Right lobe of liver (tissue), 6 donors: ENCODE data around the gene DHRS3. TPM values are rescaled to one million over a fixed set of nuclear protein-coding genes. Genes with fewer than 3 reads are reported as not detected.

Experiments
- ATAC-seq, 4 donors: fragments of 200-7000 bp; cut with Tn5 transposase; one replicate each; pipeline ENCODE4 v1.9.1; 2020; ENCODE audit warnings: mild to moderate bottlenecking in 4 of 4, moderate library complexity in 4 of 4
- DNase-seq, 3 donors: peaks; one replicate each; pipeline ENCODE4 v3.0.0-alpha.2; 2020
- H3K27ac ChIP-seq, 3 donors: fragments of 200-600 bp; one replicate each; pipeline ENCODE4 v1.8.0; 2022
- H3K27me3 ChIP-seq, 2 donors: fragments of 200-600 bp; one replicate each; pipeline ENCODE4 v1.8.0; 2022
- H3K36me3 ChIP-seq, 4 donors: fragments of 200-600 bp; sonication (generic) in 1 of 4; one replicate each; pipeline versions ENCODE4 v1.5.1 to v1.8.0; 2017 to 2022; ENCODE audit warnings: control low read depth in 1 of 4
- H3K4me1 ChIP-seq, 4 donors: fragments of 200-600 bp; sonication (generic) in 1 of 4; one replicate each; pipeline versions ENCODE4 v1.5.1 to v1.8.0; 2017 to 2022; ENCODE audit warnings: control low read depth in 1 of 4
- H3K4me3 ChIP-seq, 3 donors: fragments of 200-600 bp; one replicate each; pipeline ENCODE4 v1.8.0; 2022
- H3K9me3 ChIP-seq, 4 donors: fragments of 200-600 bp; sonication (generic) in 1 of 4; one replicate each; pipeline versions ENCODE4 v1.5.1 to v1.8.0; 2017 to 2022; ENCODE audit warnings: control low read depth in 1 of 4
- POLR2A ChIP-seq: fragments of 450-650 bp; IDR thresholded peaks from one replicate; pipeline ENCODE4 v1.6.1; 2017; ENCODE audit warnings: antibody characterized with exemption, mild to moderate bottlenecking
- WGBS: methylation state at CpG from one replicate; pipeline ENCODE4 v1.1.6; 2018; ENCODE audit warnings: low coverage, low lambda C conversion rate; ENCODE audit not compliant: insufficient coverage; ENCODE audit errors: missing lambda C conversion rate; 5-methylcytosine and 5-hydroxymethylcytosine counted together
- intact Hi-C, 2 donors: fragments of 100-400 bp; cut with DNase I; formaldehyde crosslinking; loops; one replicate each; pipeline versions ENCODE4 v1.11.2 to v1.14.1; 2022
- microRNA-seq, 2 donors: library from miRNA; unstranded; fragments of <30 nt; microRNA quantifications; one replicate each; pipeline ENCODE4, GENCODE V29; 2019 to 2020
- small RNA-seq, 2 experiments: library from RNA; depleted of rRNA; stranded (forward); fragments of <200 nt; gene quantifications; one replicate each; pipeline ENCODE3, GENCODE V24; 2016
- total RNA-seq, 6 experiments: library from RNA; depleted of rRNA in 2 of 6; stranded (reverse); fragments of >200 nt in 2 of 6; fragmentation: NEBNext Ultra II Directional in 3 of 6; extraction: Animal tissue kit (Norgen Biotek cat#: 25700) in 3 of 6; gene quantifications; one replicate each; pipeline versions ENCODE4 v1.1.0 to v1.2.4, GENCODE V29; 2016 to 2023
- TF ChIP-seq, protein P1 (sequence below), 4 donors: fragments of 200-600 bp in 3 of 4; fragments of 450-650 bp in 1 of 4; IDR thresholded peaks; one replicate each; pipeline versions ENCODE4 v1.5.1 to v1.8.0; 2016 to 2022; ENCODE audit warnings: antibody characterized with exemption in 4 of 4, mild to moderate bottlenecking in 2 of 4
- donor health status: DM: no; HTN: yes; CAD: no.
- donor health status: DM: no; HTN: no; CAD: no.
- donor health status: DM: no; HTN: no; CAD: no.
- donor health status: DM: no; HTN: yes; CAD: no.
- donor health status: DM: no; HTN: yes; CAD: no.

The DHRS3 gene
- total RNA-seq, 6 experiments from 2014 or later, result 132 to 252 (median 172) TPM

DNA sequence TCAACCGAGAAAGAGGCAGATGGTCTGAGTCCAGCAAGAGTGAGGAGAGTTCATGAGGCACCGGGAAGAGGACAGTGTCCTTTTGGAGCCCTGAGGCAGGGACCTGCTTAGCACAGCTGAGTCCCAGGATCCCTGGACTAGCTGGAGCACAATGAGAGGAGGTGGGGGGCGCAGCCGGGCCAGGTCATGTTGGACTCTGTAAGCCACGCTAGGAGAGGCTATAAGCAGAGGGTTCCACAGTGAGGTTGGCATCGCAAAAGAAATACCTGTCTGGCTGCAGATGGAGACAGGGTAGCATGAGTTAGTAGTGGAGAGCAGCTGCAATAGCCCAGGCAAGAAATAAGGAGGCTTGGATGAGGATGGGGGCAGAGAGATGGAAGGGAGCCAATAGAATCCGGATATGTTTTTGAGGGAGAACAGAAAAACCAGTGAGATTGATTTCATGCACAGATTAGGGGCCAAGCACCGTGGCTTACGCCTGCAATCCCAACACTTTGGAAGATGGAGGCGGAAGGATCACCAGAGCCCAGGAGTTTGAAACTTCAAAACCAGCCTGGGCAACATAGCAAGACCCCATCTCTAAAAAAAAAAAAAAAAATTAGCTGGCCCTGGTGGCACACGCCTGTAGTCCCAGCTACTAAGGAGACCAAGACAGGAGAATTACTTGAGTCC lies 98.2 kb downstream of the DHRS3 start:
- Histone ChIP-seq H3K27me3 (no peaks in the 10 kb centered on the region), H3K27ac (no peak overlapping the region), H3K36me3 (no peaks in the 10 kb centered on the region), H3K9me3 (no peaks in the 10 kb centered on the region), H3K4me3 (no peak overlapping the region), H3K4me1 (peaks cover 0 to 19% (median 6%) of the 10 kb centered on the region in 4 donors)
- intact Hi-C loops, result loop anchor here (10.0 kb wide), 1 partner anchor 65 kb away; no protein-coding TSS in a partner anchor
- DNase-seq (no peak), ATAC-seq (peak in 1 of 4 donors; percentile 23)
- no peak for TF ChIP-seq POLR2A
- TF ChIP-seq, protein P1, sequence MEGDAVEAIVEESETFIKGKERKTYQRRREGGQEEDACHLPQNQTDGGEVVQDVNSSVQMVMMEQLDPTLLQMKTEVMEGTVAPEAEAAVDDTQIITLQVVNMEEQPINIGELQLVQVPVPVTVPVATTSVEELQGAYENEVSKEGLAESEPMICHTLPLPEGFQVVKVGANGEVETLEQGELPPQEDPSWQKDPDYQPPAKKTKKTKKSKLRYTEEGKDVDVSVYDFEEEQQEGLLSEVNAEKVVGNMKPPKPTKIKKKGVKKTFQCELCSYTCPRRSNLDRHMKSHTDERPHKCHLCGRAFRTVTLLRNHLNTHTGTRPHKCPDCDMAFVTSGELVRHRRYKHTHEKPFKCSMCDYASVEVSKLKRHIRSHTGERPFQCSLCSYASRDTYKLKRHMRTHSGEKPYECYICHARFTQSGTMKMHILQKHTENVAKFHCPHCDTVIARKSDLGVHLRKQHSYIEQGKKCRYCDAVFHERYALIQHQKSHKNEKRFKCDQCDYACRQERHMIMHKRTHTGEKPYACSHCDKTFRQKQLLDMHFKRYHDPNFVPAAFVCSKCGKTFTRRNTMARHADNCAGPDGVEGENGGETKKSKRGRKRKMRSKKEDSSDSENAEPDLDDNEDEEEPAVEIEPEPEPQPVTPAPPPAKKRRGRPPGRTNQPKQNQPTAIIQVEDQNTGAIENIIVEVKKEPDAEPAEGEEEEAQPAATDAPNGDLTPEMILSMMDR (IDR thresholded peaks at IDR 0.05), result no peak
- WGBS, result 91% methylated on average over 10 of the region's 11 CpGs

DNA sequence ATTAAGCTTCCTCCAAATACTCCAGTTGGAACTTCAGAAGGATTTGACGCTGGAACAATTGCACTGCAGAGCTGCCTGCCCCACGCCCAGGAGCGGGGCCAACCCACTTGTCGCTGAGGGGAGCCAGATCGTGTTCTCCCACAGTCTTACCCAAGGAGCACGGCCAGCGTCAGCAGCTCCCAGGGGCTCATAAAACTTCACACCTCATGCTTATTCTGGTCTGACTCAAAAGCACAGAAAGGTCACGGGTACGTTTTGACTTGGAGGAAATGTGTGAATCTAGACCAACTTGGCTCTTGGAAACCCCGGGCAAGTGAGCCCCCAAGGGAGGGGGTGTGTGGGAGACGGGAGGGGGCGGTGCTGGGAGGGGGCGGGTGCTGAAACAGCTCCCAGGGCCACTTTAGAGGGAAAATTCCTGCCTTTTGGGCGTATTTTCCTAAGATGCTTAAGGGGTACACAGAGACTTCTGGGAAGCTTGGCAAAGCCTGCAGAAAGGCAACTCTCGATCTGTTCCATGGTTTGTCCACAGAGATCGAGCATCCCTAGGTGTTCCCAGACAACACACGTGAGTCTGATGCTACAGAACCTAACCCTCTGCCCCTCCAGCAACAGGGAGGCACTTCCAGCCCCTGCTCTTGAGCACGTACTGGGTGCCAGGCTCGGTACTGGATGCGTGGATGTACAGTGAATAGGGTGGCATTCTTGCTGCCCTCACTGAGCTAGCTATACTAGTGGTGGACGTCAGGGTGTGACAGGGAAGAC lies 98.9 kb downstream of the DHRS3 start:
- TF ChIP-seq POLR2A, result no peak
- H3K9me3 ChIP-seq, result no peaks in the 10 kb centered on the region
- intact Hi-C loops, result no loop called here
- no peaks in the 10 kb centered on the region for H3K36me3 ChIP-seq
- peak in 1 of 3 donors; percentile 28 for DNase-seq
- no peak overlapping the region for H3K4me3 ChIP-seq
- H3K4me1 ChIP-seq, result peaks cover 0 to 14% (median 6%) of the 10 kb centered on the region in 4 donors
- ATAC-seq, result no peak
- no peaks in the 10 kb centered on the region for H3K27me3 ChIP-seq
- H3K27ac ChIP-seq, result no peak overlapping the region
- WGBS, result 56% methylated on average over 18 of the region's 21 CpGs

Small RNAs within 50 kb of the gene (microRNA-seq; reads per million reads assigned to microRNA genes)
- gene MIR6730, result 0.87 to 1.3 reads per million in 2 donors

Small RNAs within 50 kb of the gene (small RNA-seq; reads per million reads assigned to genes)
- 0 to 0.13 reads per million in 2 experiments for gene MIR6730
- gene RNU6ATAC18P, result 0 reads per million in 2 experiments

Other genes with a start within 250 kb of the DHRS3 start
- gene AADACL4, start 25.9 kb upstream of the DHRS3 start, total RNA-seq, result not detected
- gene AADACL3, start 97.9 kb upstream of the DHRS3 start, total RNA-seq, result not detected
- not detected for gene CFAP107, start 128.0 kb upstream of the DHRS3 start, total RNA-seq
- gene PRAMEF12, start 155.5 kb upstream of the DHRS3 start, total RNA-seq, result not detected
- not detected for gene PRAMEF1, start 173.2 kb upstream of the DHRS3 start, total RNA-seq
- gene PRAMEF11, start 213.2 kb upstream of the DHRS3 start, total RNA-seq, result not detected
- gene HNRNPCL1, start 230.5 kb upstream of the DHRS3 start, total RNA-seq, result not detected
- not detected for gene PRAMEF2, start 238.9 kb upstream of the DHRS3 start, total RNA-seq